WTC11 (cell line): ENCODE measurements around the gene RAPGEF2.

ENCODE experiments used
- ATF2 ChIP-seq: sonication (generic); formaldehyde crosslinking; IDR thresholded peaks from 2 replicates; pipeline ENCODE4 v1.8.1; 2022; ENCODE audit warnings: low read depth, missing genetic modification reagents, borderline replicate concordance
- CTCF ChIP-seq: fragments of 200-600 bp; IDR thresholded peaks from 2 replicates; pipeline ENCODE4 v1.8.0; 2022; ENCODE audit warnings: antibody characterized with exemption
- NFYB ChIP-seq: sonication (generic); formaldehyde crosslinking; conservative IDR thresholded peaks from 2 replicates; pipeline ENCODE4 v1.8.0; 2022; ENCODE audit warnings: low read depth, missing genetic modification reagents
- RELA ChIP-seq: sonication (generic); formaldehyde crosslinking; IDR thresholded peaks from 2 replicates; pipeline ENCODE4 v1.8.1; 2022; ENCODE audit warnings: missing genetic modification reagents, mild to moderate bottlenecking, borderline replicate concordance

- TF ChIP-seq RELA (CRISPR knock-in tag) = no peak
- TF ChIP-seq CTCF = no peak
- no peak for TF ChIP-seq NFYB (CRISPR knock-in tag)
- TF ChIP-seq ATF2 (CRISPR knock-in tag) = no peak
These were observed 5.1 kb upstream of the RAPGEF2 start for GRCh38 chr4:159097785-159098184.
